Muscle of arm (tissue), 12 donors: ENCODE measurements around the gene SFMBT2. TPM values are rescaled to one million over a fixed set of nuclear protein-coding genes. Genes with fewer than 3 reads are reported as not detected.

Experiments
- DNase-seq: peaks from one replicate; pipeline ENCODE4 v3.0.0-alpha.2; 2013
- polyA plus RNA-seq, 12 donors: library from polyadenylated mRNA; unstranded; fragments of 120-200 nt; gene quantifications; one replicate each; pipeline ENCODE4 v1.2.1, GENCODE V29; 2013; ENCODE audit not compliant: insufficient read length in 12 of 12

Gene SFMBT2
- polyA plus RNA-seq, 12 donors, result 5.4 to 11.1 (median 7.9) TPM; not detected in 1

GRCh38 chr10:7136016-7136415, 274.8 kb downstream of the SFMBT2 start:
- no peak for DNase-seq

- DNase-seq, result no peak
Measured at GRCh38 chr10:7135188-7135587, 275.6 kb downstream of the SFMBT2 start.

GRCh38 chr10:7134448-7134847, 276.4 kb downstream of the SFMBT2 start:
- no peak for DNase-seq

GRCh38 chr10:7133958-7134357, 276.9 kb downstream of the SFMBT2 start:
- DNase-seq, result no peak

- DNase-seq, result no peak
Measured at GRCh38 chr10:7133278-7133677, 277.6 kb downstream of the SFMBT2 start.

- DNase-seq, result no peak
Measured at GRCh38 chr10:7130191-7130911, 280.5 kb downstream of the SFMBT2 start.

- DNase-seq, result no peak
Measured at GRCh38 chr10:7123774-7124173, 287.1 kb downstream of the SFMBT2 start.

GRCh38 chr10:7122561-7122960, 288.3 kb downstream of the SFMBT2 start:
- no peak for DNase-seq

GRCh38 chr10:7121154-7121797, 289.6 kb downstream of the SFMBT2 start:
- peak; percentile 43 for DNase-seq

GRCh38 chr10:7119325-7120015, 291.4 kb downstream of the SFMBT2 start:
- no peak for DNase-seq

- no peak for DNase-seq
Measured at GRCh38 chr10:7117806-7118674, 292.8 kb downstream of the SFMBT2 start.

GRCh38 chr10:7117177-7117799, 293.5 kb downstream of the SFMBT2 start:
- DNase-seq, result no peak

- DNase-seq, result no peak
Measured at GRCh38 chr10:7111561-7111960, 299.3 kb downstream of the SFMBT2 start.

GRCh38 chr10:7111089-7111488, 299.7 kb downstream of the SFMBT2 start:
- no peak for DNase-seq
